ENCODE results near the gene DIO3.

DIO3 gene

DNA sequence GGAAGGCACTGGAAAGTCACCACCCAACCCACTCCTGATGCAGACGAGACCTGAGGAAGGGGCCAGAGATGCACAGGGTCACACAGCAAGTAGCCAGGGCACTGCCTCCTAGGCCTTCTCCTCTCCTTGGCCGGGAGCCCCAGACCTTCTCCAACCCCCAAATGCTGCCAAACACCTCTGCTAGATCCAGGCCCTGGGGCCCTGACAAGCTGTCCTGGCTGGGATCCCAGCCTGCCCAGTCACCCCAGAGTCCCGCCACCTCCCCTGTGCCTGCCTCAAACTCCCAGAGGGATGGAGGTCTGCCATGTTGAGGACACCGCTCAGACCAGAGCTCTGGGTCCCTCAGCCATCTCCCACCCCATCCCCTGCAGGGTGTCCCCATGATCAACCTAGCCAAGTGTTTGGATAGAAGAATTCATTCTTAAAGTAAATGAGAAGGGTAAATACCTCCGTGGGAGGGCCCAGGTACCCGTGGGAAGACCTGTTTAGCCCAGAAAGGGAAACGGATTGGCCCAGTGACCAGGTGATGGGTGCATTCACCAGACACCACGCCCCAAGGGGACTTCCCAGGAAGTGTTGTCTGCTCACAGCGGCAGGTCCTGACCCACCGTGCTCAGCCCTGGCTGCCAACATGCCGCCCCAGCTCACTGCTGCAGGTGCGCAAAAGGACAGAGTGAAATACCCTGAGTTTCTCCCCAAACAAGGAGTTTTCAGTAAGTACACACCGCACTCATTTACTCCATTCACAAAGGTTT lies 4.6 kb upstream of the DIO3 start:
- no peak overlapping the region for H3K27ac ChIP-seq
- TF ChIP-seq, protein P1, sequence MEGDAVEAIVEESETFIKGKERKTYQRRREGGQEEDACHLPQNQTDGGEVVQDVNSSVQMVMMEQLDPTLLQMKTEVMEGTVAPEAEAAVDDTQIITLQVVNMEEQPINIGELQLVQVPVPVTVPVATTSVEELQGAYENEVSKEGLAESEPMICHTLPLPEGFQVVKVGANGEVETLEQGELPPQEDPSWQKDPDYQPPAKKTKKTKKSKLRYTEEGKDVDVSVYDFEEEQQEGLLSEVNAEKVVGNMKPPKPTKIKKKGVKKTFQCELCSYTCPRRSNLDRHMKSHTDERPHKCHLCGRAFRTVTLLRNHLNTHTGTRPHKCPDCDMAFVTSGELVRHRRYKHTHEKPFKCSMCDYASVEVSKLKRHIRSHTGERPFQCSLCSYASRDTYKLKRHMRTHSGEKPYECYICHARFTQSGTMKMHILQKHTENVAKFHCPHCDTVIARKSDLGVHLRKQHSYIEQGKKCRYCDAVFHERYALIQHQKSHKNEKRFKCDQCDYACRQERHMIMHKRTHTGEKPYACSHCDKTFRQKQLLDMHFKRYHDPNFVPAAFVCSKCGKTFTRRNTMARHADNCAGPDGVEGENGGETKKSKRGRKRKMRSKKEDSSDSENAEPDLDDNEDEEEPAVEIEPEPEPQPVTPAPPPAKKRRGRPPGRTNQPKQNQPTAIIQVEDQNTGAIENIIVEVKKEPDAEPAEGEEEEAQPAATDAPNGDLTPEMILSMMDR (IDR thresholded peaks at IDR 0.05) = no peak
- TF ChIP-seq ZFX (IDR thresholded peaks at IDR 0.05; ENCODE audit: borderline replicate concordance) = no peak

DNA sequence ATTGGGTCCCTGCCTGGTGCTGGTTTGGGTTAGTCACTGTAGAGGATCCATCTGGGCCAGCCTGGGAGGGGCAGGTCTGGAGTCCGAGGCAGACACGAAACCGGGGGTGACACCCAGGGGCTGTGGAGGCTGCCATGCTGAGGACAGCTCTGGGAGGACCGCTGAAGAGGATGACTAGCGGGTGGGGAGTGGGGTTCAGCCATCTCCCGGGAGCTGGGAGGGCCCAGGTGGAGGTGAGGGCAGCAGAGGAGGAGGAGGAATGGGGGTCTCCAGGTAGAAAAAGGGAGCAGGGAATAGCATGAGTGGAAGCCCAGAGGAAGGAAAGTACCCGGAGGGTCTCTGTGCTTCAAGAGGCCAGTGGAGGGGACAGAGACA lies 4.0 kb upstream of the DIO3 start:
- no peak for TF ChIP-seq ZFX (IDR thresholded peaks at IDR 0.05; ENCODE audit: borderline replicate concordance)
- TF ChIP-seq, protein P1 (IDR thresholded peaks at IDR 0.05) = no peak
- no peak overlapping the region for H3K27ac ChIP-seq

GRCh38 chr14:101557811-101558738 lies 3.2 kb upstream of the DIO3 start:
- H3K27ac ChIP-seq = no peak overlapping the region
- no peak for TF ChIP-seq ZFX (IDR thresholded peaks at IDR 0.05; ENCODE audit: borderline replicate concordance)
- TF ChIP-seq, protein P1 (IDR thresholded peaks at IDR 0.05) = no peak

GRCh38 chr14:101558739-101559240 lies 2.5 kb upstream of the DIO3 start:
- TF ChIP-seq, protein P1 (IDR thresholded peaks at IDR 0.05) = no peak
- TF ChIP-seq ZFX (IDR thresholded peaks at IDR 0.05; ENCODE audit: borderline replicate concordance) = no peak
- no peak overlapping the region for H3K27ac ChIP-seq

GRCh38 chr14:101559250-101559623 lies 2.1 kb upstream of the DIO3 start:
- TF ChIP-seq, protein P1 (IDR thresholded peaks at IDR 0.05) = no peak
- no peak for TF ChIP-seq ZFX (IDR thresholded peaks at IDR 0.05; ENCODE audit: borderline replicate concordance)
- no peak overlapping the region for H3K27ac ChIP-seq

DNA sequence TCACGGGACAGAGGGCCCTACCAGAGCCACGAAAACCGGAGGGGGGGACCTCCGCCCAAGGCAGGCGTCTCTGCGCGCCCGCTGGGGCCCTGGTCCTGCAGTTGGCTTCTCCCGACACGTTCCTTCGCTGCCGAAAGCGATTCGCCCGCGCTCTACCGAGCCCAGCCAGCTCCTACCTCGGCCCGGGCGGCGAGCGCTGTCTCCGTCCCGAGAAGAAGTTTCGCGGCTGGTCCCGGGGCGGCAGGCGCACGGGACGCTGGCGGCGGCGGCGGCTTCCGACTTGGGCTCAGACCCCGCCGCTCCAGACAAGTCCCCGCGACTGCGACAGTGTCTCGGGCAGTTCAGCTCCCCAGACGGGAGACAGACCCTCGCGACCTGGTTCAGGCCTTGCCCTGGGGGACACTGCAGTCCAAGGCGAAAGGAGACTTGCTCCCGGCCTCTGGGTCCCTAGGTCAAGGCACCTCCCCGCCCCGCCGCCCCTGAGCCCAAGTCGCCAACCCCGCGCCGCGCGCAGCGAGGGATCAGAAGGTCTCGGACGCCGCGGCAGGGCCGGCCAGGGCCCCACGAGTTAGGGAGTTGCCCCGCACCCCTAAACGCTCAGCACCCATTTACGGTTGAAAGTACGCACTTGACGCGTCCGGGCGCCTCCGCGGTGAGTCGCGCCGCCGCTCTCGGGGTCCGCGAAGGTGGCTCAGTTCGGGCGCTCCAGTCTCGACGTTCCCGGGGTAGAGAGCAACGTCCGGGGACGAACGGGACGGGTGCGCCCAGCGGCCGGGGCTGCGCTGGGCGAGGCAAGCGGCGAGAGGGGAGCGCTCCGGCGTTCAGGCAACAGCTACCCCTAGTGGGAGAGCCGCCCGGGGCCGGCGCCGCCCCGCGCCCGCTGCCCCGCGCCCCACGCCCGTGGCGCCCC lies 1.4 kb upstream of the DIO3 start:
- no peak overlapping the region for H3K27ac ChIP-seq
- no peak for TF ChIP-seq ZFX (IDR thresholded peaks at IDR 0.05; ENCODE audit: borderline replicate concordance)
- TF ChIP-seq, protein P1 (IDR thresholded peaks at IDR 0.05) = no peak
